Activated CD4-positive, alpha-beta T cell treated with anti-CD3 and anti-CD28 coated beads for 24 hours (primary cell): ENCODE data around the gene ASS1.
"Not testable (repeated sequence)": the region's sequence is repeated elsewhere in the genome, so short reads cannot be mapped to it uniquely, and the experiment has no call there.

Source experiments
- DNase-seq, 2 donors: peaks; one replicate each; pipeline ENCODE4 v3.0.0-alpha.2; 2020; ENCODE audit warnings: low read depth in 2 of 2

Gene ASS1

DNA sequence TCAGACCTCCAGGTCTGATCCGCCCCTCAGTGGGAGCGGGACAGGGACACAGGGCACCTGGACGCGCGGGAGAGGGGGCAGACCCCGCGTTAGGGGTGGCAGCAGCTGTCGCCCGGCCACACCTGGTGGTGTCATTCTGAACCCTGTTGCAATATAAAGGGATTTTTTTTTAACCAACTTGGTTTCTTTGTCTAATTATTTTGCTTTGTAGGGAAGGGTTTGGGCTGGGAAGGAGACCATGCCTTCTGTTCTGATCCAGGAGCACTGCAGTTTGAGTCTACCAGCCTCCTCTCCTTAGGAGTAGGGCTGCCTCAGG lies 10.9 kb upstream of the ASS1 start:
- no peak for DNase-seq

- DNase-seq: not testable (repeated sequence)
Observed at GRCh38 chr9:130434656-130435055, 10.1 kb upstream of the ASS1 start.

- DNase-seq: no peak
Observed at GRCh38 chr9:130437011-130437789, 7.6 kb upstream of the ASS1 start.

- no peak for DNase-seq
Observed at GRCh38 chr9:130438382-130438981, 6.3 kb upstream of the ASS1 start.

- no peak for DNase-seq
Observed at GRCh38 chr9:130441031-130441430, 3.7 kb upstream of the ASS1 start.

GRCh38 chr9:130442746-130443455 lies 1.9 kb upstream of the ASS1 start:
- no peak for DNase-seq

DNA sequence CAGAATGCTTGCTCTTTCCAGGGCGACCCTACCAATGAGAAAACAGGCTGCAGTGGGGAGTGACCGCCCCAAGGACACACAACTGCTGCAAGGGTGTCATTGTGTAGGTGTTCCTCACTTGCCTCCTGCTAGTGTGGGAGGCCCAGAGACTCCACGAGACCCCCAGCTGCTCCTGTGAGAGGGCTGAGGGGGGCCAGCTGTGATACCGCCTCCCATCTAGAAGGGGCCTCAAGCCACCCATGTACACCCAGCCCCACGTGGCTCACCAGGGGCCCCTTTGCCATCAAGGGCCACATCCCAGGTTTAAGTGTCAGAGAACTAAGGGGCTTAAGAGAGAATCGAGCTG lies 1.3 kb upstream of the ASS1 start:
- no peak for DNase-seq

DNA sequence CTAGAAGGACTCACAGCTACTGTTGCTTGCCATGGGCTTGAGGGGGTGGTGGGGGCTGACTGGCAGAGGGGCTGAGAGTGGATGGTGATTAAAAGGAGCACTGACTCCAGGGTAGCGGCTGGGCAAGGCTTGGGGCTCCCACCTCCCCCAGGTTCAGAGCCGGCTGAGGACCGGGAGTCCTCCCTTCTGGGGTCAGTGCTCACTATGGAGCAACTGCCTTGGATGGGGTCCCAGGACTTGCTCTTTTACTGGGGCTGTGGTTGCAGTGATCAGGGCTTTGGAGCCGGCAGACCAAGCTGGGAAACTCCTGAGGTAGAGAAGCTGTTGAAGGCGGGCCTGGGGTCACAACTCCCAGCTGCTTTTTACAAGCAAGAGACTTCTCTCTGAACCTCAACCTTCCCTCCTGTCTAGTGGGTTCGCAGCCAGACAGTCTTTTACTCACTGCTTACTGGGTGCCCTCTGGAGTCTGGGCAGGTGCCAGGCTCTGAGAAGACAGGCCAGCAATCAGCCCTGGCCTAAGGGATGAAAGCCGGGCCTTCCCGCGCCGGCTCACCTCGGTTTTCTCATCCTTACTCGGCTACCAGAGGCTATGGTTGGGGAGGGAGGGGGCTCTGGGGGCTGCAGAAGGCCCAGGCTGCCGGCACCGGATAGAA lies 795 bp upstream of the ASS1 start:
- no peak for DNase-seq

GRCh38 chr9:130445268-130445983 lies 665 bp downstream of the ASS1 start:
- DNase-seq: no peak

GRCh38 chr9:130446101-130446861 lies 1.5 kb downstream of the ASS1 start:
- DNase-seq: no peak

- no peak for DNase-seq
Observed at GRCh38 chr9:130447193-130447816, 2.5 kb downstream of the ASS1 start.

GRCh38 chr9:130448035-130448624 lies 3.4 kb downstream of the ASS1 start:
- no peak for DNase-seq

DNA sequence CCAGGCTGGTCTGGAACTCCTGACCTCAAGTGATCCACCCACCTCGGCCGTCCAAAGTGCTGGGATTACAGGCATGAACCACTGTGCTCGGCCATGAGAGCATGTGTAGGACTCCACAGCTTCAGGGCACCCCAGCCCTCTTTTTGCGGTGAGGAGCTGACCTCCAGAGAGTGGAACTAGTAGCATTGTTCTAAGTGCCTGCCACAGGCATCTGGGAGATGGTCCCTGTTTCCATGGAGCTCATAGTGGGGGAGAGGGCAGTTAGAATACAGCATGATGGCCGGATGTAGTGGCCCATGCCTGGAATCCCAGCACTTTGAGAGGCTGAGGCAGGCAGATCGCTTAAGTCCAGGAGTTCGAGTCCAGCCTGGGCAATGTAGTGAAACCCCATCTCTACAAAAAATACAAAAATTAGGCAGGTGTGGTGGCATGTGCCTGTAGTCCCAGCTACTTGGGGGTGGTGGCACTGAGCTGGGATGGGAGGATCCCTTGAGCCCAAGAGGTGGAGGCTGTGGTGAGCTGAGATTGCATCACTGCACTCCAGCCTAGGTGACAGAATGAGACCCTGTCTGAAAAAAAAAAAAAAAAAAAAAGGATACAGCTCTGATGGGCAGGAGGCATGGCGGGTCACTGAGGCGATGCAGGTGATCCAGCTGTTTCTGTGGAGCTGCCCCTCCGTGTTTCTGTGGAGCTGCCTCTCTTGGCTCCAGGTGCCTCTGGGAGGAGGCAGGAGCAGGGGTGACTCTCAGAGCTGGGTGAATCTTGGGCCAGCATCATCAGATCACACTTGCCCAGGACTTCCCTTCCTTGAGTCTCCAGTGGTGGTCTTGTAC lies 4.2 kb downstream of the ASS1 start:
- DNase-seq: no peak

DNA sequence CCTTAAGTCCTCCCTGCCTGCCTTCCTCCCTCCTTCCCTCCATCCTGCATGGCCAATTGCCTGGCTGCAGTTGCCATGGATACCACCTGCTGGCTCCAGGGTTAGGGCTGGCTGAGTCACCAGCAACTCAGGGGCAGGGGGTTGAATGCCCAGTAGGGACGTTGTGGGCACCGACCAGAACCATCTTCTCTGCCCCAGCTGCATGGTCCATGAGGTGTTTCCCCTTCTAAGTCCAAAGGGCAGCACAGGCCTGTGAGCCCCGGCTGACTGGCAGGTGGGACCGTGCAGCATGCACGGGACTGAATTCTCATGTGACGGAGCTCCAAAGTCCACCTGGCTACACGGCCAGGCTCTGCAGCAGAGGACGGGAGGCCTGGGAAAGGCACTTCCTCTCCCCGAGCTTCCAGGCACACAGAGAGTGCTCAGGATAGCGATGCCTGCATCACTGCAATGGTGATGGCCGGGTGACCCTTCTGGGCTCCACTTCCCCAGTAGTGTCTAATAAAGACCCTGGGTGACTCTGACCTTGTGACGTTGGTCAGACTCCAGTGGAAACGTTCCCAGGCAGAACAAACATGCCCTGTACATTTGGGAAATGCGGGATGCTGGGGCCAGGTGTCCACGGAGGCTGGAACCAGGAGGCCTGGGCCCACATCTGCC lies 5.7 kb downstream of the ASS1 start:
- no peak for DNase-seq

GRCh38 chr9:130451004-130451390 lies 6.2 kb downstream of the ASS1 start:
- DNase-seq: no peak

- no peak for DNase-seq
Observed at GRCh38 chr9:130451509-130452388, 7.0 kb downstream of the ASS1 start.

DNA sequence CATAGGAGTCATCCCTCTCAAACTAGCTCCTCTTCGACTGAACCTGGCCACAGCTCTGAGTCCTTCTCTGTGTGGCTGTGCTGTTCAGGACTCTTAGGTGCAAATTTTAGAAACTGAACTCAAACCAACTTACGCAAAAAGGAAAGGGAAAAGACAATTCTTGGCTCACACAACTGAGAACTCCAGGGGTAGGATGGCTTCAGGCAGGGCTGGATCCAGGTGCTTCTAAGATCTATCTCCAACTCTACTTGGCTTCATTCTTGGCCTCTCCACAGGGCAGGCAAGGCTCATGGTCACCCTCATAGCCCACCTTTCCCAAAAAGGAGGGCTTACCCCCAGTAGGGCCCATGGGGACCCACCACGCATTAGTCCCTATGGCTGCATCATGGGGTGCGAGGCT lies 8.1 kb downstream of the ASS1 start:
- DNase-seq: no peak

DNA sequence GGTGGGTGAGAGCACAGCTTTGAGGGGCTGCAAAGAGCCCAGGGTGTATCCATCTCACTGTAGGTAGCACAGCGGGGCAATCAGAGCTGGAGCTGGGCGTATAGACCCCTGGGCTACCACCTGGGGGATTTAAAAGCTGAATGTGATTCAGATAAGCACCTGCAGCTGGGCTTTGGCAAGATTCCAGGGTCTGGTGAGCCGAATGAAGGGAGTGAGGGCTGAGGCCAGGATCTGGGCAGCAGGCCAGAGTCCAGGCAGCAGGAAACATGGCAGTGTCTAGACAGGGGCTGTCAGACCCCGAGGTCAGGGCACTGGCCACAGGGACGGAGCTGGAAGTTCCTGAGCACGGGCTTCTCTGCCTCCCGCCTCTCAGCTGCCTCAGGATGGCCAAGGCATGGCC lies 8.7 kb downstream of the ASS1 start:
- no peak for DNase-seq
